ENCODE measurements around the gene SEC14L3. TPM values are rescaled to one million over a fixed set of nuclear protein-coding genes. Genes with fewer than 3 reads are reported as not detected.

Gene SEC14L3
- total RNA-seq, 6 experiments from 2014 or later, result 0.31 to 1.1 (median 0.55) TPM; not detected in 2

DNA sequence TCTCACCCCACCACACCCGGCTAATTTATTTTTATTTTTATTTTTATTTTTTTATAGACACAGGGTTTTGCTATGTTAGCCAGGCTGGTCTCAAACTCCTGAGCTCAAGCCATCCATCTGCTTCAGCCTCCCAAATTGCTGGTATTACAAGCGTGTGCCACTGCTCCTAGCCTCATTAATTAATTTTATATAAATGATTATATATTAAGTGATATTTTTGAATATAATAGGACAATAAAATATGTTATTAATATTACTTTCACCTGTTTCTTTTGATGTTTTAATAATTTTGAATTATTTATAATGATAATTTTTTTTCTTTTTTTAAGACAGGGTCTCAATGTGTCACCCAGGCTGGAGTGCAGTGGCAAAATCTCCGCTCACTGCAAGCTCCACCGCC lies 35.9 kb upstream of the SEC14L3 start:
- H3K4me3 ChIP-seq, result no peak overlapping the region
- no peaks in the 10 kb centered on the region for H3K36me3 ChIP-seq
- 91% methylated on average over 4 of the region's 4 CpGs for WGBS (ENCODE audit: insufficient coverage, low coverage, low lambda C conversion rate, missing lambda C conversion rate)
- no peak overlapping the region for H3K27ac ChIP-seq
- no peak for ATAC-seq
- TF ChIP-seq, protein P1, sequence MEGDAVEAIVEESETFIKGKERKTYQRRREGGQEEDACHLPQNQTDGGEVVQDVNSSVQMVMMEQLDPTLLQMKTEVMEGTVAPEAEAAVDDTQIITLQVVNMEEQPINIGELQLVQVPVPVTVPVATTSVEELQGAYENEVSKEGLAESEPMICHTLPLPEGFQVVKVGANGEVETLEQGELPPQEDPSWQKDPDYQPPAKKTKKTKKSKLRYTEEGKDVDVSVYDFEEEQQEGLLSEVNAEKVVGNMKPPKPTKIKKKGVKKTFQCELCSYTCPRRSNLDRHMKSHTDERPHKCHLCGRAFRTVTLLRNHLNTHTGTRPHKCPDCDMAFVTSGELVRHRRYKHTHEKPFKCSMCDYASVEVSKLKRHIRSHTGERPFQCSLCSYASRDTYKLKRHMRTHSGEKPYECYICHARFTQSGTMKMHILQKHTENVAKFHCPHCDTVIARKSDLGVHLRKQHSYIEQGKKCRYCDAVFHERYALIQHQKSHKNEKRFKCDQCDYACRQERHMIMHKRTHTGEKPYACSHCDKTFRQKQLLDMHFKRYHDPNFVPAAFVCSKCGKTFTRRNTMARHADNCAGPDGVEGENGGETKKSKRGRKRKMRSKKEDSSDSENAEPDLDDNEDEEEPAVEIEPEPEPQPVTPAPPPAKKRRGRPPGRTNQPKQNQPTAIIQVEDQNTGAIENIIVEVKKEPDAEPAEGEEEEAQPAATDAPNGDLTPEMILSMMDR (IDR thresholded peaks at IDR 0.05), result no peak
- no peak for TF ChIP-seq POLR2A (IDR thresholded peaks at IDR 0.05)
- intact Hi-C loops (cut with DNase I), result no loop called here
- H3K27me3 ChIP-seq, result no peaks in the 10 kb centered on the region
- H3K4me1 ChIP-seq, result peaks cover 0 to 36% (median 4%) of the 10 kb centered on the region in 4 donors
- no peaks in the 10 kb centered on the region for H3K9me3 ChIP-seq
- DNase-seq, result no peak

DNA sequence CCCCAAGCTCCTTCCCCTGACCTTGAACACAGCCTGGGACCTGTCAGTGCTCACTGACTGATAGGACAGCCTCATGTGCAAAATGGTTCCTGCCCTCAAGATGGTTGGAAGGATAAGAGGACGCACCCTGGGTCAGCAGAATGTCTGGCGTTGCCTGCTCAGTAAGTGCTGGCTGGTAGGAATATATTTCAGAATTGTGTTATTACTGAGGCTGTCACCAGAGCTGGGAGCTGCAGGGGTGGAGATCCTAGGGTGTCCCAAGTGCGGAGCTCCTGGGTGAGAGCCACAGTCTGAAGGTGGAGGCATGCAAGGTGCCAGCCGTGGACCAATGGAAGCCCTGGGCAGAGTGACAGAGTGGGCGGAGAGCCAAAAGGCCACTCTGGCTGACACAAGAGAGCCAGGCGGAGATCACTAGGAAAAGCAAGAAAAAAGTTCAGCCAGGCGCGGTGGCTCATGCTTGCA lies 34.7 kb upstream of the SEC14L3 start:
- no peak overlapping the region for H3K4me3 ChIP-seq
- DNase-seq, result peak; percentile 79 to 93 (median 91)
- intact Hi-C loops (cut with DNase I), result no loop called here
- H3K27ac ChIP-seq, result no peak overlapping the region
- 28% methylated on average over 6 of the region's 8 CpGs for WGBS (ENCODE audit: insufficient coverage, low coverage, low lambda C conversion rate, missing lambda C conversion rate)
- no peak for TF ChIP-seq POLR2A (IDR thresholded peaks at IDR 0.05)
- TF ChIP-seq, protein P1 (IDR thresholded peaks at IDR 0.05), result no peak
- H3K9me3 ChIP-seq, result no peaks in the 10 kb centered on the region
- H3K4me1 ChIP-seq, result peaks cover 0 to 36% (median 4%) of the 10 kb centered on the region in 4 donors
- no peaks in the 10 kb centered on the region for H3K36me3 ChIP-seq
- no peaks in the 10 kb centered on the region for H3K27me3 ChIP-seq
- peak; percentile 58 to 68 (median 61) for ATAC-seq

DNA sequence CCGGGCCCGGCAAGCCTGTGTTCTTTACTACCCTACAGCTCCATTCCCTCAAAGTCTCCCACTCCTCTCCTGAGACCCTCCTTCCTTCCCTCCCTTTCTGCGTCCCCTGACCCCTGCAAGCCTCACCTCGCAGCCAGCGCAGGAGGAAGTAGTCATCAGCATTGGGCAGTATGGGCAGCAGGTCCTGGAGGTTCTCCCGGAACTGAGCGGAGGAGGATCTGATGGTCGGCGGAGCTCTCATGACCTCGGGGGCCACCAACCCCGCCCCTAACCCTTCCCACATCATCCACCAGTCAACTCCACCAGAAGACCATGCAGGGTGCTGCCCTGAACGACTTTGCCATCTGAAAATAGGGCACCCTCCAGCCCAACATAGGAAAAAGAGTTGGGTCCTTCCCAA lies 31.7 kb upstream of the SEC14L3 start:
- no peak for DNase-seq
- intact Hi-C loops (cut with DNase I), result no loop called here
- TF ChIP-seq, protein P1 (IDR thresholded peaks at IDR 0.05), result no peak
- no peak for TF ChIP-seq POLR2A (IDR thresholded peaks at IDR 0.05)
- Histone ChIP-seq H3K4me1 (peaks cover 0 to 38% (median 4%) of the 10 kb centered on the region in 4 donors), H3K36me3 (no peaks in the 10 kb centered on the region), H3K9me3 (no peaks in the 10 kb centered on the region), H3K4me3 (no peak overlapping the region), H3K27me3 (no peaks in the 10 kb centered on the region), H3K27ac (no peak overlapping the region)
- ATAC-seq, result no peak
- WGBS (ENCODE audit: insufficient coverage, low coverage, low lambda C conversion rate, missing lambda C conversion rate), result 83% methylated on average over 6 of the region's 12 CpGs

DNA sequence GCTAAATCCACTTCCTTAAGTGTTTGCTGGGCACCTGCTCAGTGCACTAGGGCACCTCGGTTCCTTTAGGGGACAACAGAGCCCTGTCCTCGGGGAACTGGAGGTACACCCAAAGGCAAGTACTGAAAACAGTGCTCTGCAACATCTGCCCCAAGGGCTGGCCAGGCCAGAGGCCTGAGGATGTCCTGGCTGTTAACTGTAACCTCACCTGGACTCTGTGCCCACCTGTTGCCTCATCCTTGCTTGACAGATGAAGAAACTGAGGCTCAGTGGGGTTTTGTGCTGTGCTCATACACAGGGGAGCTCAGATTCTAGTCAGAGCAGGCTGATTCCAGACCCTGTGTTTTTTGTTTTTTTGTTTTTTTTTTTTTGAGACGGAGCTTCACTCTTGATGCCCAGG lies 31.1 kb upstream of the SEC14L3 start:
- DNase-seq (no peak), ATAC-seq (no peak)
- Histone ChIP-seq H3K4me3 (no peak overlapping the region), H3K27ac (no peak overlapping the region), H3K27me3 (no peaks in the 10 kb centered on the region), H3K4me1 (peaks cover 0 to 44% (median 4%) of the 10 kb centered on the region in 4 donors), H3K9me3 (no peaks in the 10 kb centered on the region), H3K36me3 (no peaks in the 10 kb centered on the region)
- intact Hi-C loops (cut with DNase I), result no loop called here
- TF ChIP-seq, protein P1 (IDR thresholded peaks at IDR 0.05), result no peak
- no peak for TF ChIP-seq POLR2A (IDR thresholded peaks at IDR 0.05)
- 67% methylated on average over 2 of the region's 3 CpGs for whole genome bisulfite sequencing (ENCODE audit: insufficient coverage, low coverage, low lambda C conversion rate, missing lambda C conversion rate)

DNA sequence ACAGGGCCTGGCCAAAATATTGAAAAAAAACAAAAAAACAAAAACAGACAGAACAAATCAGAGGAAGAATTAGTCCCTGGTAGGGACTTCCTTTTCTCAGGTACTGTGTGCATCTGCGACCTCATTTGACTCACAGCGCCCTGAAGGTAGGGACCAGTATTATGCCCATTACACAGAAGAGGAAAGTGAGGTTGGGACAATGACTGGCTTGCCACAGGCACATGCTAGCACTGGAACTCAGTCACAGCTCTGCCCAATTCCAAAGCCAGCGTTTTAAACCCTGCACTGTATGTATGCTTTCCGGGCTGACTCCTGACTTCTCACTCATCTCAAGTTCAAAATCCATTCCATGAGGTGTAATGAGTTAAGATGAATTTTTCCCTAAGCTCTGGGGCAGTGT lies 30.3 kb upstream of the SEC14L3 start:
- no peak for DNase-seq
- no peaks in the 10 kb centered on the region for H3K9me3 ChIP-seq
- no peaks in the 10 kb centered on the region for H3K36me3 ChIP-seq
- 61% methylated on average over 2 of the region's 4 CpGs for WGBS (ENCODE audit: insufficient coverage, low coverage, low lambda C conversion rate, missing lambda C conversion rate)
- peaks cover 0 to 50% (median 5%) of the 10 kb centered on the region in 4 donors for H3K4me1 ChIP-seq
- intact Hi-C loops (cut with DNase I), result no loop called here
- TF ChIP-seq POLR2A (IDR thresholded peaks at IDR 0.05), result no peak
- TF ChIP-seq, protein P1 (IDR thresholded peaks at IDR 0.05), result no peak
- H3K27me3 ChIP-seq, result no peaks in the 10 kb centered on the region
- H3K27ac ChIP-seq, result no peak overlapping the region
- no peak overlapping the region for H3K4me3 ChIP-seq
- no peak for ATAC-seq

All from right lobe of liver (tissue), 6 donors.